ENCODE results near the gene E2F2. TPM values are rescaled to one million over a fixed set of nuclear protein-coding genes. Genes with fewer than 3 reads are reported as not detected.

The E2F2 gene
- total and polyA plus RNA-seq, 2 of the 4 experiments (the other 2 are of a cell fraction), result 0.36 to 0.51 TPM

DNA sequence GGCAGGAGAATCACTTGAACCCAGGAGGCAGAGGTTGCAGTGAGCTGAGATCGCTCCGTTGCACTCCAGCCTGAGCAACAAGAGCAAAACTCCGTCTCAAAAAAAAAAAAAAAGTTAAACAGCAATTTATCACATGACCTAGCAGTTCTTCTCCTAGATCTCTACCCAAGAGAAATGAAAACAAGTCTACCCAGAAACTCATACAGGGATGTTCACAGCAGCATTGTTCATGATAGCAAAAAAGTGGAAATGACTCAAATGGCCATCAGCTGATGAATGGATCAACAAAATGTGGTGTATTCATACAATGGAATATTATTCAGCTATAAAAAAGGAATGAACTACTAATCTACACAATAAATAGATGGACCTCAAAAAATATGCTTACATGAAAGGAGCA lies 40.4 kb upstream of the E2F2 start:
- H3K9me1 ChIP-seq (ENCODE audit: insufficient read depth, low read length), result peaks cover 13% of the 10 kb centered on the region
- peaks cover 22% of the 10 kb centered on the region for H3K4me1 ChIP-seq (ENCODE audit: control insufficient read depth, insufficient read depth, low read length)
- H3K4me3 ChIP-seq (ENCODE audit: insufficient read depth, low read depth, low read length), result no peak overlapping the region
- H2AFZ ChIP-seq (replicated peaks; ENCODE audit: low read length, poor library complexity), result no peak overlapping the region
- H3K79me1 ChIP-seq (ENCODE audit: low read depth in 1 of 2, low read length in 2 of 2), result peaks cover 13 to 29% of the 10 kb centered on the region in 2 experiments; a peak in 3 of 4 replicates
- ChIA-PET CTCF (interaction anchor here (0.6 kb wide), 1 partner anchor 40 kb away, joined by 3 read pairs; the partner anchor contains the start of gene E2F2), POLR2A (ENCODE audit: unreplicated experiment) (no interaction called here)
- BruUV-seq (replicated peaks), result no TSS peak
- intact Hi-C loops (cut with micrococcal nuclease) (no loop called here), in situ Hi-C loops (cut with MboI; ENCODE audit: low sequenced_read_pairs) (no loop called here), dilution Hi-C loops (cut with HindIII; ENCODE audit: low sequenced_read_pairs, unreplicated experiment) (no loop called here)
- no peak for DNase-seq
- no peak overlapping the region for H3K14ac ChIP-seq (replicated peaks; ENCODE audit: low read depth, low read length)
- H4K5ac ChIP-seq (ENCODE audit: low read depth, low read length), result no peak overlapping the region
- no peak overlapping the region for H4K8ac ChIP-seq (ENCODE audit: low read depth in 2 of 2, low read length in 2 of 2)
- no peak for ATAC-seq (ENCODE audit: low read depth)
- no peak overlapping the region for H2BK120ac ChIP-seq (ENCODE audit: low read depth, low read length)
- H2AK9ac ChIP-seq (replicated peaks; ENCODE audit: low read depth, low read length, poor library complexity), result no peak overlapping the region
- no peak overlapping the region for H4K91ac ChIP-seq (ENCODE audit: insufficient read depth, low read depth, low read length)
- H3K23ac ChIP-seq (ENCODE audit: low read depth, low read length), result no peak overlapping the region
- H3K4ac ChIP-seq (ENCODE audit: low read depth, low read length), result no peak overlapping the region
- H2BK5ac ChIP-seq (ENCODE audit: low read depth, low read length, poor library complexity, severe bottlenecking), result no peak overlapping the region
- no peaks in the 10 kb centered on the region for H3K36me3 ChIP-seq (ENCODE audit: control insufficient read depth, insufficient read depth, low read length)
- H2AK5ac ChIP-seq (ENCODE audit: low read depth, low read length), result no peak overlapping the region
- no peak overlapping the region for H2BK15ac ChIP-seq (ENCODE audit: low read depth, low read length)
- H3K56ac ChIP-seq (ENCODE audit: extremely low read depth, insufficient read depth, low read length), result no peak overlapping the region
- no peak overlapping the region for H2BK20ac ChIP-seq (ENCODE audit: low read depth, low read length)
- H3K27ac ChIP-seq (ENCODE audit: insufficient read depth, low read length), result no peak overlapping the region
- H3K9ac ChIP-seq (ENCODE audit: low read depth, low read length), result no peak overlapping the region
- H3K18ac ChIP-seq (ENCODE audit: low read depth, low read length), result no peak overlapping the region
- H3K4me2 ChIP-seq (ENCODE audit: low read depth, low read length), result no peak overlapping the region
- H4K20me1 ChIP-seq (ENCODE audit: insufficient read depth, low read length), result no peaks in the 10 kb centered on the region
- H3K9me3 ChIP-seq (ENCODE audit: control insufficient read depth, insufficient read depth, low read length), result no peaks in the 10 kb centered on the region; the same call in 1 of the 2 replicates
- no CpG with 5 or more reads among the region's 3 CpGs for WGBS, 2 experiments (ENCODE audit: extremely low coverage in 2 of 2, insufficient read length in 1 of 2)
- TF ChIP-seq BHLHE40 (IDR thresholded peaks at IDR 0.05; ENCODE audit: low read depth, low read length) (no peak), NFE2L2 (IDR thresholded peaks at IDR 0.05; ENCODE audit: low read depth, low read length) (no peak), POLR2A (IDR thresholded peaks at IDR 0.05; ENCODE audit: low read depth, low read length) (no peak), MAFK (IDR thresholded peaks at IDR 0.05; ENCODE audit: low read depth, low read length) (no peak), MAZ (IDR thresholded peaks at IDR 0.05; ENCODE audit: borderline replicate concordance, low read depth, low read length) (no peak), RCOR1 (IDR thresholded peaks at IDR 0.05; ENCODE audit: insufficient replicate concordance, low read length) (no peak), CEBPB (IDR thresholded peaks at IDR 0.05; ENCODE audit: low read depth, low read length) (no peak), CHD1 (IDR thresholded peaks at IDR 0.05; ENCODE audit: low read depth, low read length) (no peak), RFX5 (IDR thresholded peaks at IDR 0.05; ENCODE audit: low read depth, low read length) (no peak), SMC3 (IDR thresholded peaks at IDR 0.05; ENCODE audit: low read depth, low read length) (no peak), RAD21 (IDR thresholded peaks at IDR 0.05; ENCODE audit: low read length) (no peak)
- TF ChIP-seq, protein P1, sequence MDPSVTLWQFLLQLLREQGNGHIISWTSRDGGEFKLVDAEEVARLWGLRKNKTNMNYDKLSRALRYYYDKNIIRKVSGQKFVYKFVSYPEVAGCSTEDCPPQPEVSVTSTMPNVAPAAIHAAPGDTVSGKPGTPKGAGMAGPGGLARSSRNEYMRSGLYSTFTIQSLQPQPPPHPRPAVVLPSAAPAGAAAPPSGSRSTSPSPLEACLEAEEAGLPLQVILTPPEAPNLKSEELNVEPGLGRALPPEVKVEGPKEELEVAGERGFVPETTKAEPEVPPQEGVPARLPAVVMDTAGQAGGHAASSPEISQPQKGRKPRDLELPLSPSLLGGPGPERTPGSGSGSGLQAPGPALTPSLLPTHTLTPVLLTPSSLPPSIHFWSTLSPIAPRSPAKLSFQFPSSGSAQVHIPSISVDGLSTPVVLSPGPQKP (IDR thresholded peaks at IDR 0.05; ENCODE audit: borderline replicate concordance, low read depth, low read length), result no peak
- no peaks in the 10 kb centered on the region for H3K27me3 ChIP-seq (ENCODE audit: control insufficient read depth, insufficient read depth, low read length)

Data from IMR-90 (cell line).